Measurements from ENCODE around the gene NCOA1. TPM values are rescaled to one million over a fixed set of nuclear protein-coding genes. Genes with fewer than 3 reads are reported as not detected.
"Not testable (repeated sequence)": the region's sequence is repeated elsewhere in the genome, so short reads cannot be mapped to it uniquely, and the experiment has no call there.

NCOA1 gene
- polyA plus RNA-seq, 1 donor (not counting 4 experiments of a cell fraction or from before 2014, with no cell fraction given), result 5.0 TPM

- H3K79me2 ChIP-seq (ENCODE audit: control insufficient read depth, insufficient read depth, low read length), result no peaks in the 10 kb centered on the region
- no peaks in the 10 kb centered on the region for H4K20me1 ChIP-seq (ENCODE audit: control insufficient read depth, extremely low read depth, insufficient read depth, low read length)
- H2AFZ ChIP-seq (ENCODE audit: control insufficient read depth, low read length), result no peak overlapping the region
- TF ChIP-seq CTCF (optimal IDR thresholded peaks at IDR 0.05 in 1 of 3, IDR thresholded peaks at IDR 0.05 in 1 of 3, conservative IDR thresholded peaks at IDR 0.05 in 1 of 3; ENCODE audit: extremely low read depth in 1 of 3, insufficient read depth in 2 of 3, low read length in 3 of 3) (no peak), EZH2 (IDR thresholded peaks at IDR 0.05; ENCODE audit: low read length) (no peak)
- no peak overlapping the region for H3K27ac ChIP-seq (ENCODE audit: control insufficient read depth, insufficient read depth, low read length)
- H3K4me2 ChIP-seq (ENCODE audit: control insufficient read depth, extremely low read depth, insufficient read depth, low read depth, low read length), result no peak overlapping the region
- no peaks in the 10 kb centered on the region for H3K36me3 ChIP-seq (ENCODE audit: control insufficient read depth in 2 of 2, extremely low read depth in 1 of 2, insufficient read depth in 2 of 2, low read length in 2 of 2)
- H3K4me3 ChIP-seq (ENCODE audit: control insufficient read depth in 2 of 3, extremely low read depth in 1 of 3, insufficient read depth in 2 of 3, low read depth in 1 of 3, low read length in 3 of 3), result no peak overlapping the region
- no peak for FAIRE-seq
- no peaks in the 10 kb centered on the region for H3K27me3 ChIP-seq (ENCODE audit: control insufficient read depth, extremely low read depth, insufficient read depth, low read length)
- H3K9me1 ChIP-seq (ENCODE audit: control insufficient read depth, extremely low read depth, insufficient read depth, low read length), result no peaks in the 10 kb centered on the region
- DNase-seq (ENCODE audit: low read depth, low spot score), result no peak
- H3K9ac ChIP-seq (ENCODE audit: control insufficient read depth, extremely low read depth, insufficient read depth, low read length), result no peak overlapping the region
- dilution Hi-C loops (cut with MboI; ENCODE audit: extremely low pct_ligation_motif_present, low sequenced_read_pairs), result no loop called here
- H3K4me1 ChIP-seq (ENCODE audit: control insufficient read depth, extremely low read depth, insufficient read depth, low read length), result no peaks in the 10 kb centered on the region
- H3K9me3 ChIP-seq (ENCODE audit: control insufficient read depth, low read depth, low read length), result no peaks in the 10 kb centered on the region
These were observed 184.3 kb downstream of the NCOA1 start for GRCh38 chr2:24675338-24675737.

DNA sequence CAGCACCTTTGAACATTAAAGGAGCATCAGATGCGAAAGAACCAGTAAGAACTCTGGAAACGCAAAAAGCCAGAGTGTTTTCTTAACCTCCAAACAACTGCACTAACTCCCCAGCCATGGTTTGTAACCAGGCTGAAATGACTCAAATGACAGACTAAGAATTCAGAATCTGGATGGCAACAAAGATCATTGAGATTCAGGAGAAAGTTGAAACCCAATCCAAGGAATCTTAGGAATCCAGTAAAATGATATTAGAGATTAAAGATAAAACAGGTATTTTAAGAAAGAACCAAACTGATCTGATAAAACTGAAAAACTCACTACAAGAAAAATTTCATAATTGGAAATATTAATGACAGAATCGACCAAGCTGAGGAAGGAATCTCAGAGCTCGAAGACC lies 185.4 kb downstream of the NCOA1 start:
- H3K4me2 ChIP-seq (ENCODE audit: control insufficient read depth, extremely low read depth, insufficient read depth, low read depth, low read length), result no peak overlapping the region
- FAIRE-seq, result no peak
- H3K27me3 ChIP-seq (ENCODE audit: control insufficient read depth, extremely low read depth, insufficient read depth, low read length), result no peaks in the 10 kb centered on the region
- dilution Hi-C loops (cut with MboI; ENCODE audit: extremely low pct_ligation_motif_present, low sequenced_read_pairs), result no loop called here
- no peaks in the 10 kb centered on the region for H4K20me1 ChIP-seq (ENCODE audit: control insufficient read depth, extremely low read depth, insufficient read depth, low read length)
- H3K9me1 ChIP-seq (ENCODE audit: control insufficient read depth, extremely low read depth, insufficient read depth, low read length), result no peaks in the 10 kb centered on the region
- H3K36me3 ChIP-seq (ENCODE audit: control insufficient read depth in 2 of 2, extremely low read depth in 1 of 2, insufficient read depth in 2 of 2, low read length in 2 of 2), result no peaks in the 10 kb centered on the region
- H2AFZ ChIP-seq (ENCODE audit: control insufficient read depth, low read length), result no peak overlapping the region
- no peak overlapping the region for H3K4me3 ChIP-seq (ENCODE audit: control insufficient read depth in 2 of 3, extremely low read depth in 1 of 3, insufficient read depth in 2 of 3, low read depth in 1 of 3, low read length in 3 of 3)
- no peaks in the 10 kb centered on the region for H3K4me1 ChIP-seq (ENCODE audit: control insufficient read depth, extremely low read depth, insufficient read depth, low read length)
- H3K79me2 ChIP-seq (ENCODE audit: control insufficient read depth, insufficient read depth, low read length), result no peaks in the 10 kb centered on the region
- no peaks in the 10 kb centered on the region for H3K9me3 ChIP-seq (ENCODE audit: control insufficient read depth, low read depth, low read length)
- no peak for DNase-seq (ENCODE audit: low read depth, low spot score)
- TF ChIP-seq EZH2 (IDR thresholded peaks at IDR 0.05; ENCODE audit: low read length) (no peak), CTCF (optimal IDR thresholded peaks at IDR 0.05 in 1 of 3, IDR thresholded peaks at IDR 0.05 in 1 of 3, conservative IDR thresholded peaks at IDR 0.05 in 1 of 3; ENCODE audit: extremely low read depth in 1 of 3, insufficient read depth in 2 of 3, low read length in 3 of 3) (no peak)
- no peak overlapping the region for H3K27ac ChIP-seq (ENCODE audit: control insufficient read depth, insufficient read depth, low read length)
- H3K9ac ChIP-seq (ENCODE audit: control insufficient read depth, extremely low read depth, insufficient read depth, low read length), result no peak overlapping the region

GRCh38 chr2:24678066-24678465 lies 187.0 kb downstream of the NCOA1 start:
- H3K4me3 ChIP-seq (ENCODE audit: control insufficient read depth in 2 of 3, extremely low read depth in 1 of 3, insufficient read depth in 2 of 3, low read depth in 1 of 3, low read length in 3 of 3); H3K27ac ChIP-seq (ENCODE audit: control insufficient read depth, insufficient read depth, low read length); H3K9me1 ChIP-seq (ENCODE audit: control insufficient read depth, extremely low read depth, insufficient read depth, low read length); H3K79me2 ChIP-seq (ENCODE audit: control insufficient read depth, insufficient read depth, low read length); H3K4me2 ChIP-seq (ENCODE audit: control insufficient read depth, extremely low read depth, insufficient read depth, low read depth, low read length); H3K4me1 ChIP-seq (ENCODE audit: control insufficient read depth, extremely low read depth, insufficient read depth, low read length); H4K20me1 ChIP-seq (ENCODE audit: control insufficient read depth, extremely low read depth, insufficient read depth, low read length); H3K36me3 ChIP-seq (ENCODE audit: control insufficient read depth in 2 of 2, extremely low read depth in 1 of 2, insufficient read depth in 2 of 2, low read length in 2 of 2); dilution Hi-C loops (cut with MboI; ENCODE audit: extremely low pct_ligation_motif_present, low sequenced_read_pairs); FAIRE-seq; H3K9me3 ChIP-seq (ENCODE audit: control insufficient read depth, low read depth, low read length); H2AFZ ChIP-seq (ENCODE audit: control insufficient read depth, low read length); DNase-seq (ENCODE audit: low read depth, low spot score); H3K27me3 ChIP-seq (ENCODE audit: control insufficient read depth, extremely low read depth, insufficient read depth, low read length); H3K9ac ChIP-seq (ENCODE audit: control insufficient read depth, extremely low read depth, insufficient read depth, low read length): not testable (repeated sequence)

All from keratinocyte (primary cell).